Eye (tissue), 1 donor: ENCODE data around the gene TPM4.
"Not testable (repeated sequence)": the region's sequence is repeated elsewhere in the genome, so short reads cannot be mapped to it uniquely, and the experiment has no call there.

Experiments
- DNase-seq: peaks from one replicate; pipeline ENCODE4 v3.0.0-alpha.2; 2015

TPM4 gene

DNA sequence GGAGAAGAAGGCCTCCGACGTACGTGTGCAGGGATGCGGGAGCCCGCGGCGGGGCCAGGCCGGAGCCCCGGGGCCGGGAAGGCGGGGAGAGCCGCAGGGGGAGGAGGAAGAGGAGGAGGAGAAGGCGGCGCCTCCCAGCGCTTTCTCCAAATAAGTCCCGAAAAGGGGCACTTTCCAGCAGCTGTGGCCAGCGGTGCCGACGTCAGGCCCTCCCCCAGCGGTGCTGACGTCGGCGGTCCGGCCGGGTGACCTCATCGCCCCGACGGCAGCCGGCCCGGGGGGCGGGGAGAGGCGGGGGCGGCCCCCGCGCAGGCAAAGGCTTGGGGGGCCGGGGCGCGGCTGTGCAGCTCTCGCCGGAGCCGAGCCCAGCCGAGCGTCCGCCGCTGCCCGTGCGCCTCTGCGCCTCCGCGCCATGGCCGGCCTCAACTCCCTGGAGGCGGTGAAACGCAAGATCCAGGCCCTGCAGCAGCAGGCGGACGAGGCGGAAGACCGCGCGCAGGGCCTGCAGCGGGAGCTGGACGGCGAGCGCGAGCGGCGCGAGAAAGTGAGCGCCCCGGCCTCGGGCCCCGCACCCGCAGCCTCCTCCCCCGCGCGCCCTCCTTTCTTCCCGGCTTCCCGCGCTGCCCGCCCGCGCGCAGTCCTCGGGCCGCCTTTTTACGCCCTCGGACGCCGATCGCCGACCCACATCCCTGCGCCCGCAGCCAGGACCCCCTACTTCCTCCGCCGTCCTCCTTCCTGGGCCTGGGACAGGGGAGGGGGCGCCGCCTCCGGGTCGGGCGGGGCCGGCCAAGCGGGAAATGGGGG lies at the start of gene TPM4:
TPM4 (plus strand) TSS at position 342 of the 804 bp plus-strand sequence; CDS start at position 413, 71 bp downstream.
- peak; percentile 92 for DNase-seq

DNA sequence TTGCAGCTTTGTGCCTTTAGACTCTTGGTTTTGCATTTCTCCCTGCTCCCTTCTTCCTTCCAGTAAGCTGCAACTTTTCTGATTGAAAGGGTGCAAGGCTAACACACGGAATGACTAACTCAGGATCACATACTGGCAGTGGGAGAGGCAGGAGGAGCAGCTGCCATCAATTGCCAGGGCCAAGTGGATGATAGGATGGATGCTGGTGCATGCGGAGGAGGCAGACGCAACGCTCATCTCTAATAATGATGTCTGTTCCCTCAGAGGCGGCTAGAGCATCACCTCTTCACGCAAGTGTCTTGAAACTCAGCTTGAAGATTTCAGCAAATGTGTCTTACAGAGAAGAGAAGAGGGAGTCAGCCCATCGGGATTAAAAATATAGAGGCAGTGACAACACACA lies 49.5 kb upstream of the TPM4 start:
- no peak for DNase-seq

DNA sequence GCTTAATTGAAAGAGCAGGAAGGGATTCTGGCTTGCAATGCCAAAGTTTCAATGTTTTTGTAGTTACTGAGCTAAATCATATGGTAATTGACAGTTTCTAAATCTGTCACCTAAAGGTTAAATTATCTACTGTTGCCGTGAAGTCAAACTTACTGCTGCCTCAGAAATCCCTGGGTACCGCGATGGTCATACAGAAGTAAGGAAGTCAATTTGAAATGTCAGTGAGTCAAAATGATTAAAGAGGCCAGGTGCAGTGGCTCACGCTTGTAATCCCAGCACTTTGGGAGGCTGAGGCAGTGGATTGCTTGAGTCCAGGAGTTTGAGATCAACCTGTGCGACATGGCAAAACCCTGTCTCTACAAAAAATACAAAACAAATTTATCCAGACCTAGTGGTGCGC lies 48.8 kb upstream of the TPM4 start:
- DNase-seq = no peak

DNA sequence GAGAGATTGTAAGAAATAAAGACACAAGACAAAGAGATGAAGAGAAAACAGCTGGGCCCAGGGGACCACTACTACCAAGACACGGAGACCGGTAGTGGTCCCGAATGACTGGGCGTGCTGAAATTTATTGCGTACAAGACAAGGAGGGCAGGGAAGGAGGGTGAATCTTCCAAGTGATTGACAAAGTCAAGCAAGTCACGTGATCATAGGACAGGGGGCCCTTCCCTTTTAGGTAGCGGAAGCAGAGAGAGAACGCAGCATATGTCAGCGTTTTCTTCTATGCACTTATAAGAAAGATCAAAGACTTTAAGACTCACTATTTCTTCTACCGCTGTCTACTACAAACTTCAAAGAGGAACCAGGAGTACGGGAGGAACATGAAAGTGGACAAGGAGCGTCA lies 46.1 kb upstream of the TPM4 start:
- DNase-seq = not testable (repeated sequence)

DNA sequence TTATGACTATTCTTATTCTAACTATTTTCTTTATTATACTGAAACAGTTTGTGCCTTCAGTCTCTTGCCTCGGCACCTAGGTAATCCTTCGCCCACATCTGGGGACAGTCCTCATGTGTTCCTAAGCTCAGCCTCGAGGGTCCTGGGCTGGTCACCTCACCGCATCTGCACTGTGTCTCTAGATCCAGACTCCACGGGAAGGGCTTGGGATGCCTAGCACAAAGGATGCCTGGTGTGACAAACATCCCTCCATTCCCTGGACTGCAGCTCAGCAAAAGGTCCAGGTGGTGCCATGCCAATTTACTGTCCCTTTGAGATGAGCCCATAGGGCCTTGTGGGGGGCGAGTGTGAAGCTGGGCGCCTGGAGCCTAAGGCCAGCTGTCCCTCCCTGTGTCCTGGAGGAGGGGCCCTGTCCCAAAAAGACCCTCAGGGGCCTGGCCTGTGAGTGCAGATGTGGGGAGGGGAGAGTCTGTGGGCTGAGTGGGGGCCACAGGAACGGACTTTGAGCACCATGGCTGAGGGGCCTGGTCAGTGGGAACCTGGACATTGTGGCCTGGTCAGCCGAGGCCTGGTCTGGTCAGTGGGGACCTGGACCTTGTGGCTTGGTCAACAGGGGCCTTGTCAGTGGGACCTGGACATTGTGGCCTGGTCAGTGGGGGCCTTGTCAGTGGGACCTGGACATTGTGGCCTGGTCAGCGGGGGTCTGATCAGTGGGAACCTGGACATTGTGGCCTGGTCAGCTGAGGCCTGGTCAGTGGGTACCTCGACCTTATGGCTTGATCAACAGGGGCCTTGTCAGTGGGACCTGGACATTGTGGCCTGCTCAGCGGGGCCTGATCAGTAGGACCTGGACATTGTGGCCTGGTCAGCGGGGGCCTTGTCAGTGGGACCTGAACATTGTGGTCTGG lies 45.1 kb upstream of the TPM4 start:
- no peak for DNase-seq

DNA sequence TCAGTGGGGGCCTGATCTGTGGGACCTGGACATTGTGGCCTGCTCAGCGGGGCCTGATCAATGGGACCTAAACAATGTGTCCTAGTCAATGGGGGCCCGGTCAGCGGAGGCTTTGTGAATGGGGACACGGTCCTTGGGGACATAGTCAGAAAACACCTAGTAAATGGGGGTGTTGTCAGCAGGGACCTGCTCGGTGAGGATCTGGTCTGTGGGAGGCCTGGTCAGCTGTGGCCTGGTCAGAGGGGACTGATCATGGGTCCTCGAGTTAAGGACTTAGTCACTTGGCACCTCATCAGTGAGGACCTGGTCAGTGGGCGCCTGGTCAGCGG lies 44.5 kb upstream of the TPM4 start:
- DNase-seq = no peak

DNA sequence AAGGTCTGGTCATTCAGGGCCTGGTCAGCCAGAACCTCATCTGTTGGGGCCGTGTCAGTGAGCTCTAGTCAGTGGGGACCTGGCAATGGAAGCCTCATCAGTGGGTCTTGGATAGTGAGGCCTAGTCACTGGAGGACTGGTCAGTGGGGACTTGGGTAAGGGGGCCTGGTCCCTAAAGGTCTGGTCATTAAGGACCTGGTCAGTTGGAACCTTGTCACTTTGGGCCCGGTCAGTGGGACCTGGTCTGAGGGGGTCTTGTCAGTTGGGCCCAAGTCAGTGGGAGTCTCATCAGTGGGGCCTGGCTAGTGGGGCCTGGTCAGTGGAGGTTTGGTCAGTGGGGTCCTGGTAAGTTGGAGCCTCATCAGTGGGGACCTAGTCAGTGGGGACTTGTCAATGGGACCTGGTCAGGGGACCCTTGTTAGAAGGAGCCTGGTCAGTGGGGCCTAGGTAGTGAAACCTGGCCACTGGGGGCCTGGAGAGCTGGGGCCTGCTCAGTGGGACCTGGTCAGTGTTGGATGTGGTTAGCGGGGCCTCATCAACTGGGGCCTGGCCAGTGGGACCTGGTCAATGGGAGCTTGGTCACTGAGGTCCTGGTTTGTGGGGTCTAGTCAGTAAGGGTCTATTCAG lies 43.7 kb upstream of the TPM4 start:
- DNase-seq = no peak

DNA sequence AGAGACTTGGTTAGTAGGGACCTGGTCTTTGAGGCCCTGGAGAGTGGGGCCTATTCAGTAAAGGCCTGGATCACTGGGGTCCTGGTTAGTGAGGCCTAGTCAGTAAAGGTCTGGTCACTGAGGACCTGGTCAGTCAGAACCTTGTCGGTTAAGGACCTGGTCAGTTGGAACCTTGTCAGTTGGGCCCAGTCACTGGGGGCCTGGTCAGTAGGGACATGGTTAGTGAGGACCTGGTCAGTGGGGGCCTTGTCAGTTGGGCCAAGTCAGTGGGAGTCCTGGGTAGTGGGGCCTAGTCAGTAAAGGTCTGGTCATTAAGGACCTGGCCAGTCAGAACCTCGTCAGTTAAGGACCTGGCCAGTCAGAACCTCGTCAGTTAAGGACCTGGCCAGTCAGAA lies 43.2 kb upstream of the TPM4 start:
- DNase-seq = no peak

DNA sequence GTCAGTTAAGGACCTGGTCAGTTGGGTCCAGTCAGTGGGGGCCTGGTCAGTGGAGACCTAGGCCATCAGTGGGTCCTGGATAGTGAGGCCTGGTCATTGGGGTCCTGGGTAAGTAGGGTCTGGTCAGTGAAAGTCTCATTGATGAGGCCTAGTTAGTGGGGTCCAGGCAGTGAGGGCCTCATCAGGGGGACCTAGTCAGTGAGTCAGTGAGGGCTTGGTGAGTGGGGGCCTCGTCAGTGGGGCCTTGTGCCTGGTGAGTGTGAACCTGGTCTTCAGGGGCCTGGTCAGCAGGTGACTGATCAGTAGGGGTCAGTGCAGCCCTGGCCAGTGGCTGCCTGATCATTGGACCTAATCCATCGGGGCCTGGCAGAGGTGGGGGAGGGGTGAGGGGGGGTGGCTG lies 42.6 kb upstream of the TPM4 start:
- no peak for DNase-seq

DNA sequence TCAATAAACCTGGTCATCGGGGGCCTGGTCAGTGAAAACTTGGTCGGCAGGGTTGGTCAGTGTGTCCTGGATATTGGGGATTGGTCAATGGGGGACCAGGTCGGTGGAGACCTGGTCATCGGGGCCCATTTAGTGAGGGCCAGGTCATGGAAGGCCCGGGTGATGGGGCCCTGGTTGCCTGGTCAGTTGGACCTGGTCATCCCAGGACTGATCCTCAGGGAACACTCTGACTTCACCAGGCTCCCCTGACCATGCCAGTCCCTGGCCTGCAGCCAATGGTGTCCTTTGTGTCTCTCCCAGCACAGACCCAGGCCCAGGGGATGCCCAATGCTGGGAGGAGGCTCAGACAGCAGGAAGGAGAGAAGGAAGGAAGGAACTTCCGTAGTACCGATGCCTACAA lies 42.1 kb upstream of the TPM4 start:
- DNase-seq = no peak

DNA sequence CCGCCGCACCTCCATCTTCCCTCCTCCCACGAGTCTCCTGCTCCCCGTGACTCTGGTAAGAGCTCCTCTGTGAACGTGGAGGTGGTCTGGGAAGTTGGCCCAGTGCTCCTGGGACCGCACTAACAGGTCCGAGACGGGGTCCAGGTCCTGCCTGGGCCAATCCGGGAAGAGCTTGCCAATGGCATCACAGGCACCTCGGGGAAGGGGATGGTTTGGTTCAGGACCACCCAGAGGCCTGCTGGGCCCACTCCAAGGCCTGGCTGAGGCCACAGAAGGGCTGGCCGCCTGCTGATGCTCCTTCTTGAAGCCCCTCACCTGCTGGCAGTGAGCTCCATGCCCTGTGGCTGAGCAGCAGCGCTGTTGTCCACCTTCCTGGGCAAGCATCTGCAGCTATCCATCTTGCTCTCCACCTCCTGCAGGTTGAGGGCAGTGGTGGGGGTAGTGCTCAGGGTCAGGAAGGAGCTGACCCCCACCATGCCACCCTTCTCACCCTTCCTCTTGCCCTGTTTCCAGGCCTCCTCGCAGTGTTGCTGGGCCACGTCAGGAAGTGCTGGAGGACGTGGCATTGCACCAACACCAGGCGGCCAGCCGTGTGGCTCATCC lies 41.2 kb upstream of the TPM4 start:
- DNase-seq = no peak

DNA sequence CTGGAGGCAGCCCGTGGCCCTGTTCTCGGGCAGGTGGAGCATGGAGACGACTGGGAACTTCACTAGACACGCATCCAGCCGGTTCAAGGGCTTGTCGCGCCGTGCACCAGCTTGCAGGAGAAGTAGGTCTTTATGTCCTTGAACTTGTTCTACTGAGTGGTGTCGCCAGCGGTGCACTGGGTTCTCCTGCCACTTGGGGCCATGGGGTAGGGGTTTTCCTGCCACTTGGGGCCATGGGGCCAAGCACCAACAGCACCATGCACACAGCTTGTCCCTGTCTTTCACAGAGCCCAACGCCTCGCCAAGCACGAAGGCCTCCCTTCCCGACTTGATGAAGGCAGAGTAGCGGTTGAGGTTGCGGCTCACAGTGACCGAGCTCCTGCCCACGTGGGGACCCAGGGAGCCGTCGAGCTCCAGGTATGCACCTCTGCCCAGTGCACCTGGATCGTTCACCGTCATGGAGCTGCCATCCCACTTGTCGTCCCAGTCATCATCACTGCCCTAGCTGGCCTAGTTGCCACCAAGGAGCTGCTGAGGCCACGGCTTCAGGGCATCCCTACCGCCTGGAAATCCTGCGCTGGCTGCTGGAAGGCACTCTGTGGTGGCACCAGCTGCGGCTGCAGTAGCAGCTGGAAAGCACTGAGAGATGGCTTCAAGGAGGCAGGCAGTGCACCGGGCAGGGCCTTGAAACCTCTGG lies 40.5 kb upstream of the TPM4 start:
- no peak for DNase-seq

DNA sequence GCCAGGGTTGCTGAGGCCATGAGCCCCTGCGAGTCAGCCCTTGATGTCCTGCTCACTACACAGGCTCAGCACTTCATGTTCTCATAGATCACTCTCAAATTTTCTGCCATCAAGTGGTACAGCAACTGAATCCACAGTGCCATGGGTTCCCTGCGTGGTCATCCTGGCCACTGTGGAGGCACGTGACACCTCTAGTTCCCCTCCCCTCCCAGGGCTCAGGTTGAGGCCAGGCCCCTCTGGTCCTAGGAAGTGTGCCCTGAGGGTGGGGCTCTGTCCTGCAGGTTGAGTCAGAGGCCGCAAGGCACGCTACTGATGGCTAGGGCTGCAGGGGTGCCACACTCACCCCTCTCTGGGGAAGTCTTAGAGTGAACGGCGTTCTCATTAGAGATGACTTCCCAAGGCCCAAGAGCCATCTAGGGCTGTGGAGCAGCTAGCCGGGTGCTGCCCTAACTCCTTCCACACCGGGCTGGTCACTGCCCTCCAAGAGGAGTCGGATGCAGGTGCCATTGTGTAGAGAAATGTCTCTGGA lies 39.8 kb upstream of the TPM4 start:
- DNase-seq = no peak

DNA sequence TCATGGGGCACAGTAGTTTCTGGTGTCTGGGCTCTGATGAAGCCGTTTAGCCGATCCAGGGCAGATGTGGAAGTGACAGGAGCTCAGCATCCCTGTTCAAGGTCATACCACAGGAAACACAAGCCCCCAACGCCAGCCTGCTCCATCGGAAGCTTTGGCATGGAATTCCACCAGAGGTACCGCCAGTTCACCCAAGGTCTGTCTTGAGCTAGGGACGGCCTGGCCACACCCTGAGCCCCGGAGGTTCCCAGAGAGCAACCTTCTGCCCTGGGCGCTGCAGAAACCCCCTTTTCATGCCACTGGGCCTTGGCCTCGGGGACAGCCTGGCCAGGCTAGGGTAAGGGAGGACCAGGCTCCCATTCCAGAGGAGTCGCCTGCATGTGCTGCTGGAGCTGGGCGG lies 39.4 kb upstream of the TPM4 start:
- DNase-seq = no peak

DNA sequence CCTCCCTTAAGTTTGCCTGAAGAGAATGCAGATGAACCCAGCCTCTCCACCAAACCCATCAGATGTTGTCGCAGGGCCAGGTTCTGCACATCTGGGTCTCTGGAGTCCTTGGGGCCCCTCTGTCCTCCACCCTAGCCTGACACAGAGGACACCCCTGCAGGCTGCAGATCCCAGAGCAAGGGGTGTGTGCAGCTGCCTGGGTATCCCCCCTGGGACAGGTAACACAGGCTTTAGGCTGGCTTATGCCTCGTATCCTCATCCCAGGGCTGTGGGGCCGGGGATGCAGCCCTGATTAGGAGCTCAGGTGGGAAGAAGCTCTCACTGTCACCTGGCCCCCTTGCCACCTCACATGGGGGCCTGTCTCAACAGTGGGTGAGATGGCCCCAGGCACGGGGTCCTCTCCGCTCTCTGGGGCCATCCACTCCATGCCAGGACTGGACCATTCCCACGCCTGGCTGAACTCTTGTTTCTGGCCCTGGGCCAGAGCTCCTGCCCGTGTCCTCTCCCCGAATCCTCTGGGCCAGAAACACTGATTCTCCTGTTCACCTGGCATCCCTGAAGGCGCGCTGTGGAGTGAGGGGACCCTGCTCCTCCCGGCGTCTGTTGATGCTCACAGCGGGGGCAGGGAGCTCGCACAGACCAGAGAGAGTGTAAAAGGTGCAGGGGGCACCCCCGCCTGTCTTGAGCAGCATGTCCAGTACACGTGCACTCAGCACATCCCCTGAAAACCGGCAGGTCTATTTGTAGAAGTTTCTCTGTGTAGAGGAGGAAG lies 38.7 kb upstream of the TPM4 start:
- no peak for DNase-seq

DNA sequence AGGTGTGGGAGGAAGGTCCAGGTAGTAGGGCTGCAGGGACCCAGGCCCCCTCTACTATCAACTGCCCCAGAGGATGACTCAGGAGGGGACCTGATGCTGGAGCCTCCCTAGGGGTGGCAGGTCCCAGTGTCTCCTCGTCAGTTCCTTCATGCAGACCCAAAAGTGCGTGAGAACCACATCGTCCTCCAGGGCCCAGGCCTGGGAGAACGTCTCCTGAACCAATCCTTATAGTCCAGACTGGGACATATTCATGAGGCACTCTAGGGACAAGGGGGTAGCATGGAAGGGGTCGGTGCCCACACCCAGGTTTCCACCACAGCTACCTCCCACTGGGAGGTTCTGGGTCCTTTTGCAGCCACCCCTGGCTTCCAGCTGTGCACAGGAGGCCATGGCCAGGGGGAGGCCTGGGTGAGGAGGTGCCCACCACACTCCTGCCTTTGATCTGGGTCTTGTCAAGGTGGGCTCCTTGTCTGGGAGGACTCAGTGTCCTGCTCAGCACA lies 38.0 kb upstream of the TPM4 start:
- no peak for DNase-seq

DNA sequence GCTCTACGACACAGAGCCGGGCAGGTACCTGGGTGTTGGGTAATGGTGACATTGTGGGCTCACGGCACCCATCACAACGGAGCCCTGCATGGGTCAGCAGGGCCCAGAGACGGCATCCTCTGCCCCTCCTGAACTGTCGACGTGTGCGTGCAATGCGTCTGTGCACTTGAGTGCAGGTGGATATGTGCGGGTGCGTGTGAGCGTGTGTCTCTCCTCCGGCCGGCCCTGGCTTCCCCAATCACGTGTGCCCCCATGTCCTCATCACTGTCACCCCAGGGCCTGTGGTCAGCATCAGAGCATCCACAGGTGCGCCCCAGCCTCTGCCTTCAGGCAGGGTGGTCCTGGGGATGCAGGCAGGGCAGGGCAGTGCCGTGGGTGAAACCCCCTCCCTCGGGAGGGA lies 37.2 kb upstream of the TPM4 start:
- no peak for DNase-seq

DNA sequence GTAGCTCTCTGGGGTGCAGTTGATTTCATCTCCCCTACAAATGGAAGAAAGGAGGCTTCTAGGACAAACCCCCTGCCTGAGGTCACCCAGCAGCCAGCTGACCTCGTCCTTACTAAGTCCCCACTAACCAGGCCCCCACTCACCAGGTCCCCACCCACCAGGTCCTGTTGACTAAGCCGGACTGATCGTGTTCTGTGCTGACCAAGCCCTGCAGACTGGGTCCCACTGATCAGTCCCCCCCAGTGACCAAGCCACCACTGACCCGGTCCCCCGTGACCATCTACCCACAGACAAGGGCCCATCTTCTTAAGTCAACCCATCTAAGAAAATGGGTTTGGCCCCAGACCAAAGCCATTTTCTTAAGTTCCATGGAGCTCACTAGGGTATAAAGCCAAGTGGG lies 36.8 kb upstream of the TPM4 start:
- DNase-seq = no peak

DNA sequence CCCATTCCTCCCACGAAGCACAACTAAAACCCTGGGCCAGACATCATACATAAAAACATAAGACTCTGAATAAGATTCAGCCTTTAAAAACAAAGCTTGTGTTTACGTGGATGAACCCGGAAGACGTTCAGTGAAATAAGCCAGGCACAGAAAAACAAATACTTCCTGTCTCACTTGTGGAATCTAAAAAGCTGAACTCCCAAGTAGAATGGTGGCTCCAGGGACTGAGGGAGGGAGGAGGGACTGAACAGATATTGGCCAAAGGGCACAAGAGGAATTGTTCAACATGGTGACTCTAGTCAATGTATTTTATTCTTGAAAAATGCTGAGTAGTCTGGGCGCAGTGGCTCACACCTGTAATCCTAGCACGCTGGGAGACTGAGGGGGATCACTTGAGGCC lies 35.7 kb upstream of the TPM4 start:
- DNase-seq = no peak

DNA sequence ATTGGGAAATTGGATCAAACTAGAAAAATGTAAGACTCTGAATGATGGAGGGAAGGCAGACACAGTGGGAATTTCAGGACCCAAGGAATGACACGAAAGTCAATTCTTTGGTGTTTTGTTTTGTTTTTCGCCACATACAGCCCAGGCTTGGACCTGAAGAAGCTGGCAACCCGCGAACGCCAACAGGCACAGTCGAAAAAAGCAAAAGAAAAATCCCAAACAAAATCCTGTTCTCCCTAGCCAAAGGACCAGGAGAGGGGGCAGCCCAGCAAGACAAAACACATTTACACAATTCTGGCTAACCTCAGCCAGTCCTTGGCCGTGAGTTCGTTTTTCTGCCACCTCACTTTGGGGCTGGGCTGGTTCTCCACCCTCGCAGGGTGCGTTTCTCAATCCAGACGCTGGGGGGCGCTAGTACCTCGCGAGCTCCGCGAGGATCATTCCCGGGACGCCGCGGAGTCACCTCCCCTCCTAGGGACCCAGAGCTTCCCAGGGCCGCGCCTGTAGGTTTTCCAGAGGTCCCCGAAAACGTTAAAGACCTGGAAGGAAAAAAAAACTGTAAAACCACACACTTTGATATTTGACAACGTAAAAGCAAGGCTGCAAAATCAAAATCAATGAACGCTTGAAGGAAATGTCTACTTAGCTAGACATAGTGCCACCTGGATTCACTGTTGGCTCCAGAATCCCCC lies 34.9 kb upstream of the TPM4 start:
- DNase-seq = peak; percentile 89

DNA sequence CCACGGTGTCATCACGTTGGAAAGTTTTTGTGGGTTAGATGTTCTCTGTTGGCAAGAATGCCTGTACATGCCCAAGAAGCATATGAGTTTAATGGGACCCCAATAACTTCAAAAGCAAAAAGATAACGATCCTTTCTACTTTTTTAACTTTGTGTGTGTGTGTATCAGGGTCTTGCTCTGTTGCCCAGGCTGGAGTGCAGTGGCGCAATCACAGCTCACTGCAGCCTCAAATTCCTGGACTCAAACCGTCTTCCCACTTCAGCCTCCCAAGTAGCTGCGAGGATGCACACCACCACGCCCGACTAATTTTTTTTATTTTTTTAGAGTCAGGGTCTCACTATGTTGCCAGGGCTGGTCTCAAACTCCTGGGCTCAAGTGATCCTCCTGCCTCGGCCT lies 34.3 kb upstream of the TPM4 start:
- DNase-seq = no peak
